ENCODE data around the gene PI16.

- TF ChIP-seq, protein P1, sequence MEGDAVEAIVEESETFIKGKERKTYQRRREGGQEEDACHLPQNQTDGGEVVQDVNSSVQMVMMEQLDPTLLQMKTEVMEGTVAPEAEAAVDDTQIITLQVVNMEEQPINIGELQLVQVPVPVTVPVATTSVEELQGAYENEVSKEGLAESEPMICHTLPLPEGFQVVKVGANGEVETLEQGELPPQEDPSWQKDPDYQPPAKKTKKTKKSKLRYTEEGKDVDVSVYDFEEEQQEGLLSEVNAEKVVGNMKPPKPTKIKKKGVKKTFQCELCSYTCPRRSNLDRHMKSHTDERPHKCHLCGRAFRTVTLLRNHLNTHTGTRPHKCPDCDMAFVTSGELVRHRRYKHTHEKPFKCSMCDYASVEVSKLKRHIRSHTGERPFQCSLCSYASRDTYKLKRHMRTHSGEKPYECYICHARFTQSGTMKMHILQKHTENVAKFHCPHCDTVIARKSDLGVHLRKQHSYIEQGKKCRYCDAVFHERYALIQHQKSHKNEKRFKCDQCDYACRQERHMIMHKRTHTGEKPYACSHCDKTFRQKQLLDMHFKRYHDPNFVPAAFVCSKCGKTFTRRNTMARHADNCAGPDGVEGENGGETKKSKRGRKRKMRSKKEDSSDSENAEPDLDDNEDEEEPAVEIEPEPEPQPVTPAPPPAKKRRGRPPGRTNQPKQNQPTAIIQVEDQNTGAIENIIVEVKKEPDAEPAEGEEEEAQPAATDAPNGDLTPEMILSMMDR (IDR thresholded peaks at IDR 0.05): no peak
- TF ChIP-seq, protein P2, sequence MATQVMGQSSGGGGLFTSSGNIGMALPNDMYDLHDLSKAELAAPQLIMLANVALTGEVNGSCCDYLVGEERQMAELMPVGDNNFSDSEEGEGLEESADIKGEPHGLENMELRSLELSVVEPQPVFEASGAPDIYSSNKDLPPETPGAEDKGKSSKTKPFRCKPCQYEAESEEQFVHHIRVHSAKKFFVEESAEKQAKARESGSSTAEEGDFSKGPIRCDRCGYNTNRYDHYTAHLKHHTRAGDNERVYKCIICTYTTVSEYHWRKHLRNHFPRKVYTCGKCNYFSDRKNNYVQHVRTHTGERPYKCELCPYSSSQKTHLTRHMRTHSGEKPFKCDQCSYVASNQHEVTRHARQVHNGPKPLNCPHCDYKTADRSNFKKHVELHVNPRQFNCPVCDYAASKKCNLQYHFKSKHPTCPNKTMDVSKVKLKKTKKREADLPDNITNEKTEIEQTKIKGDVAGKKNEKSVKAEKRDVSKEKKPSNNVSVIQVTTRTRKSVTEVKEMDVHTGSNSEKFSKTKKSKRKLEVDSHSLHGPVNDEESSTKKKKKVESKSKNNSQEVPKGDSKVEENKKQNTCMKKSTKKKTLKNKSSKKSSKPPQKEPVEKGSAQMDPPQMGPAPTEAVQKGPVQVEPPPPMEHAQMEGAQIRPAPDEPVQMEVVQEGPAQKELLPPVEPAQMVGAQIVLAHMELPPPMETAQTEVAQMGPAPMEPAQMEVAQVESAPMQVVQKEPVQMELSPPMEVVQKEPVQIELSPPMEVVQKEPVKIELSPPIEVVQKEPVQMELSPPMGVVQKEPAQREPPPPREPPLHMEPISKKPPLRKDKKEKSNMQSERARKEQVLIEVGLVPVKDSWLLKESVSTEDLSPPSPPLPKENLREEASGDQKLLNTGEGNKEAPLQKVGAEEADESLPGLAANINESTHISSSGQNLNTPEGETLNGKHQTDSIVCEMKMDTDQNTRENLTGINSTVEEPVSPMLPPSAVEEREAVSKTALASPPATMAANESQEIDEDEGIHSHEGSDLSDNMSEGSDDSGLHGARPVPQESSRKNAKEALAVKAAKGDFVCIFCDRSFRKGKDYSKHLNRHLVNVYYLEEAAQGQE (IDR thresholded peaks at IDR 0.05; ENCODE audit: low read depth, low read length): no peak
- no peak for TF ChIP-seq RFX5 (IDR thresholded peaks at IDR 0.05; ENCODE audit: low read length)
Observed at GRCh38 chr6:36929152-36929551, 25.4 kb upstream of the PI16 start.
